ENCODE measurements around the gene G3BP2.

- no peak for TF ChIP-seq KDM5A (IDR thresholded peaks at IDR 0.05)
- no peak for TF ChIP-seq POLR2A (IDR thresholded peaks at IDR 0.05; ENCODE audit: low read length)
- TF ChIP-seq, protein P1, sequence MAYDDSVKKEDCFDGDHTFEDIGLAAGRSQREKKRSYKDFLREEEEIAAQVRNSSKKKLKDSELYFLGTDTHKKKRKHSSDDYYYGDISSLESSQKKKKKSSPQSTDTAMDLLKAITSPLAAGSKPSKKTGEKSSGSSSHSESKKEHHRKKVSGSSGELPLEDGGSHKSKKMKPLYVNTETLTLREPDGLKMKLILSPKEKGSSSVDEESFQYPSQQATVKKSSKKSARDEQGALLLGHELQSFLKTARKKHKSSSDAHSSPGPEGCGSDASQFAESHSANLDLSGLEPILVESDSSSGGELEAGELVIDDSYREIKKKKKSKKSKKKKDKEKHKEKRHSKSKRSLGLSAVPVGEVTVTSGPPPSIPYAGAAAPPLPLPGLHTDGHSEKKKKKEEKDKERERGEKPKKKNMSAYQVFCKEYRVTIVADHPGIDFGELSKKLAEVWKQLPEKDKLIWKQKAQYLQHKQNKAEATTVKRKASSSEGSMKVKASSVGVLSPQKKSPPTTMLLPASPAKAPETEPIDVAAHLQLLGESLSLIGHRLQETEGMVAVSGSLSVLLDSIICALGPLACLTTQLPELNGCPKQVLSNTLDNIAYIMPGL (CRISPR knock-in tag; IDR thresholded peaks at IDR 0.05; ENCODE audit: borderline replicate concordance), result no peak
- TF ChIP-seq MAX (IDR thresholded peaks at IDR 0.05), result no peak
- no peak for TF ChIP-seq CEBPB (IDR thresholded peaks at IDR 0.05)
- TF ChIP-seq CTCF (IDR thresholded peaks at IDR 0.05), result no peak
- TF ChIP-seq ZFP36 (IDR thresholded peaks at IDR 0.05; ENCODE audit: borderline replicate concordance, partially characterized antibody), result no peak
- TF ChIP-seq ESRRA (IDR thresholded peaks at IDR 0.05; ENCODE audit: borderline replicate concordance, low read length), result no peak
- no peak for TF ChIP-seq RAD21 (conservative IDR thresholded peaks at IDR 0.05 in 1 of 2, IDR thresholded peaks at IDR 0.05 in 1 of 2)
- no peak for TF ChIP-seq MAFK (IDR thresholded peaks at IDR 0.05; ENCODE audit: partially characterized antibody)
- TF ChIP-seq POLR2AphosphoS2 (conservative IDR thresholded peaks at IDR 0.05; ENCODE audit: low read length), result no peak
- TF ChIP-seq BHLHE40 (IDR thresholded peaks at IDR 0.05; ENCODE audit: low read depth, low read length), result no peak
- TF ChIP-seq EP300 (IDR thresholded peaks at IDR 0.05), result no peak
- TF ChIP-seq HEYL (CRISPR knock-in tag; IDR thresholded peaks at IDR 0.05), result no peak
Observed at GRCh38 chr4:75660491-75660890, 12.7 kb downstream of the G3BP2 start.

Data from A549 (cell line).